Transverse colon (tissue), 4 donors: ENCODE measurements around the gene FBXO47. TPM values are rescaled to one million over a fixed set of nuclear protein-coding genes. Genes with fewer than 3 reads are reported as not detected.

ENCODE experiments used
- DNase-seq: peaks from one replicate; pipeline ENCODE4 v3.0.0-alpha.2; 2019
- H3K27ac ChIP-seq, 4 donors: fragments of 200-600 bp; sonication (generic); 2 replicates each; pipeline ENCODE4 v1.5.1; 2016 to 2018; ENCODE audit warnings: inconsistent platforms in 4 of 4
- H3K27me3 ChIP-seq: fragments of 200-600 bp; sonication (generic); 2 replicates; pipeline ENCODE4 v1.5.1; 2017; ENCODE audit warnings: inconsistent platforms
- H3K36me3 ChIP-seq, 4 donors: fragments of 200-600 bp; sonication (generic); 2 replicates each; pipeline ENCODE4 v1.5.1; 2017 to 2019; ENCODE audit warnings: inconsistent platforms in 4 of 4
- H3K4me1 ChIP-seq, 4 donors: fragments of 200-600 bp; sonication (generic); 2 replicates each; pipeline ENCODE4 v1.5.1; 2017 to 2020; ENCODE audit warnings: inconsistent platforms in 4 of 4
- H3K4me3 ChIP-seq, 4 donors: fragments of 200-600 bp; sonication (generic); 1 replicate in 1 of 4; 2 replicates in 3 of 4; pipeline versions ENCODE4 v1.5.1 to v1.6.1; 2017 to 2019; ENCODE audit warnings: inconsistent platforms in 4 of 4
- H3K9me3 ChIP-seq, 2 donors: fragments of 200-600 bp; sonication (generic); 2 replicates each; pipeline ENCODE4 v1.5.1; 2017 to 2019; ENCODE audit warnings: inconsistent platforms in 2 of 2
- CTCF ChIP-seq, 5 experiments: fragments of 200-600 bp in 3 of 5; fragments of 450-650 bp in 2 of 5; sonication (generic) in 3 of 5; IDR thresholded peaks; 1 replicate in 2 of 5; 2 replicates in 3 of 5; pipeline ENCODE4 v1.5.1; 2016 to 2017; ENCODE audit warnings: antibody characterized with exemption in 5 of 5, inconsistent platforms in 3 of 5, mild to moderate bottlenecking in 2 of 5, moderate library complexity in 1 of 5
- EP300 ChIP-seq: sonication (generic); formaldehyde crosslinking; IDR thresholded peaks from one replicate; pipeline ENCODE4 v1.6.1; 2017; ENCODE audit warnings: antibody characterized with exemption, low read depth
- POLR2A ChIP-seq: fragments of 450-650 bp; IDR thresholded peaks from one replicate; pipeline ENCODE4 v1.6.1; 2016; ENCODE audit warnings: antibody characterized with exemption, mild to moderate bottlenecking, moderate library complexity
- POLR2AphosphoS5 ChIP-seq, 3 donors: sonication (generic); formaldehyde crosslinking; IDR thresholded peaks; one replicate each; pipeline ENCODE4 v1.6.1; 2016; ENCODE audit warnings: antibody characterized with exemption in 3 of 3
- WGBS, 2 donors: methylation state at CpG; one replicate each; pipeline ENCODE4 v1.1.5; 2018; ENCODE audit warnings: low coverage in 1 of 2; 5-methylcytosine and 5-hydroxymethylcytosine counted together
- in situ Hi-C, 4 donors: fragments of 200-750 bp; cut with MboI; loops; one replicate each; pipeline versions ENCODE4 v1.15.0 to v1.15.1; 2017; ENCODE audit warnings: low sequenced_read_pairs in 3 of 4, low pct_ligation_motif_present in 1 of 4, low pct_unique_long_range_greater_than_20kb in 1 of 4
- intact Hi-C: fragments of 100-400 bp; cut with DNase I; formaldehyde crosslinking; loops from one replicate; pipeline ENCODE4 v1.15.1; 2023; ENCODE audit warnings: low total_unique reads
- total RNA-seq, 4 donors: library from RNA; depleted of rRNA; stranded (reverse); fragments of >200 nt; gene quantifications; one replicate each; pipeline ENCODE4 v1.1.0, GENCODE V29; 2016

FBXO47 gene
- total RNA-seq, result not detected

DNA sequence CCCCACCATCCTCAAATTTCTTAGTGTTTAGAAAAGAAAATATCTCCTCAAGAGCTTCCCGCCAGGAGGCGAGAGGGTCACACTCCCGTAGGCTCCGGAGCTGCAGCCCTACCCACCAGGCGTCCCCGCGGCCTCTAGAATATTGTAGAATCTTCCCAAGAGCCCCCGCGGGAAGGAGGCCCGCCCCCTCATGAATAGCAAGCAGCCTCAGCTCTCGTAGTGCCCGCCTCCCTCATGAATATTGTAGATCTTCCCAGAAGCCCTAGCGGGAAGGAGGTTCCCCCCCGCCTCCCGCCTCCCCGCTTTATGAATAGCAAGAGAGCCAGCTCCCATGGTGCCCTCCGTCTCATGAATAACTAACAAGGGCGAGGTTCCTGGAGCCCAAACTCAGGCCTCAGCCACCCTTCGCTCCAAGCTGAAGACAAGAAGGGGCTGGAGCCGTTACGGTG is at the start of gene FBXO47:
Gene FBXO47, minus strand, starts transcription at position 114 of the 449 bp plus-strand sequence. CDS start 4,378 bp downstream, outside the sequence.
- Histone ChIP-seq H3K4me1 (peaks cover 0 to 12% (median 3%) of the 10 kb centered on the region in 4 donors), H3K4me3 (peak within 1 kb of the TSS in 3 of 4 donors; percentile 8 to 39 (median 22)), H3K36me3 (no peaks in the 10 kb centered on the region), H3K9me3 (no peaks in the 10 kb centered on the region), H3K27me3 (no peaks in the 10 kb centered on the region), H3K27ac (peak within 1 kb of the TSS; percentile 56 to 71 (median 68))
- in situ Hi-C loops (no loop called here), intact Hi-C loops (no loop called here)
- 31% methylated on average over 21 of the region's 21 CpGs; no CpG with 5 or more reads in 1 of the 2 donors for WGBS, 2 donors
- DNase-seq, result peak; percentile 86
- TF ChIP-seq CTCF (IDR thresholded peaks at IDR 0.05) (peak in 2 of 5 experiments; percentile 25 to 32), POLR2A (peak; percentile 21), EP300 (no peak), POLR2AphosphoS5 (IDR thresholded peaks at IDR 0.05) (peak in 2 of 3 donors; percentile 31)

DNA sequence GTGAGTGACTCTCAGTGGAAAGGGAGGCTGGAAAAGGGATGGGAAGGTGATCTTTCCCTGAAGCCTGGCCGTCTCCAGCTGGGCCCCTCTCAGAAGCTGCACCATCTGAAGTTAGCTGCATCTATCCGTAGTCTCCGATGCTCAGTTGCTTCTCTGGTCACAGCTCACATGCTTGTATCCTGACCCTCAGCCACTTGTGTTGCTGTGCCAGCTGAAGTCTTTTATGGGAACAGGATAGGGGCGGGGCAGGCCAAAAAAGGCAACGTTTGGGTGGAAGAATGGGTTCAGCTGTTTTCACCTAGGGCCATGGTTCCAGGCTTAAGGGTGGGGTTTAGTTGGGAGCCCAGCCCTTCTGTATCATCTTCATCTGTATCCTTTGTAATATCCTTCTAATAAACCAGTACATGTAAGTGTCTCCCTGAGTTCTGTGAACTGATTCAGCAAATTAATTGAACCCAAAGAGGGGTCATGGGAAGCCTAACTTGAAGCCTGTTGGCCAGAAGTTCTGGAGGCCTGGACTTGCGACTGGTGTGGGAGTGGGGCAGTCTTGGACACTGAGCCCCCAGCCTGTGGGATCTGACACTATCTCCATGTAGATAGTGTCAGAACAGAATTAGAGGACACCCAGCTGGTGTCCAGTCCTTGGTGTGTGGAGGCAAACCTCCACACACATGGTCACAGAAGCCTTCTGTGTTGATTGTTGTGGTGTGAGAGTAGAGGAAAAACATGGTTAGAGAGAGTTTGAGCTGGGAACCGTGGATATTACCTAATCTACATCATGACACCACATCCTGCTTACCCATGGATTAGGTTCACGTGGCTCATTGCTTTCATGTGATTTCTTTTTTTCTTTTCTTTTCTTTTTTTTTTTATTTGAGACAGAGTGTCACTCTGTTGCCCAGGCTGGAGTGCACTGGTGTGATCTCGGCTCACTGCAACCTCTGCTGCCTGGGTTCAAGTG is 49.3 kb upstream of the FBXO47 start:
- no peaks in the 10 kb centered on the region for H3K36me3 ChIP-seq
- WGBS, 2 donors, result 40 to 67% methylated on average over 1 to 9 of the region's 9 CpGs
- no peaks in the 10 kb centered on the region for H3K9me3 ChIP-seq
- peaks cover 0 to 25% (median 1%) of the 10 kb centered on the region in 4 donors for H3K4me1 ChIP-seq
- intact Hi-C loops (no loop called here), in situ Hi-C loops (no loop called here)
- DNase-seq, result no peak
- H3K27me3 ChIP-seq, result no peaks in the 10 kb centered on the region
- no peak overlapping the region for H3K4me3 ChIP-seq
- TF ChIP-seq POLR2AphosphoS5 (IDR thresholded peaks at IDR 0.05), result no peak
- TF ChIP-seq CTCF (IDR thresholded peaks at IDR 0.05), result no peak
- no peak for TF ChIP-seq EP300
- no peak for TF ChIP-seq POLR2A
- peak overlapping the region in 1 of 4 donors; percentile 6 for H3K27ac ChIP-seq

DNA sequence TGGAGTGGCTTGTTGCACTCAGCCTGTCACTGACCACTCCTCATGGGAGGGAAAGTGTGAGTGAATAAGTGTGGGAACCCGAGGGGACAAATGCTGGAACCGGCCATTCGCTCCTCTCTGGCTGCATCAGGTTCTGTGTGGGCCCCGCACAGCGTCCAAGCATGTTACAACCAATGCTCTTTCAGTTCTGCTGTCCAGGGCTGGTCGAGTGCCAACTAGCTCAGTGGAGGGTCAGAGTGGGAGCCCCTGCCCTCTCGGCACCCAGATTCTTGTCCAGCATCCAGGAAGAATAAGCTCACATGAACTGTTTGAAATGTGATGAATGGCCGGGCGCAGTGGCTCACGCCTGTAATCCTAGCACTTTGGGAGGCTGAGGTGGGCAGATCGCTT is 48.3 kb upstream of the FBXO47 start:
- no peak overlapping the region for H3K4me3 ChIP-seq
- H3K27me3 ChIP-seq, result no peaks in the 10 kb centered on the region
- H3K4me1 ChIP-seq, result peaks cover 0 to 25% (median 1%) of the 10 kb centered on the region in 4 donors
- no peak overlapping the region for H3K27ac ChIP-seq
- H3K9me3 ChIP-seq, result no peaks in the 10 kb centered on the region
- intact Hi-C loops, result no loop called here
- in situ Hi-C loops, result no loop called here
- H3K36me3 ChIP-seq, result no peaks in the 10 kb centered on the region
- DNase-seq, result no peak
- 82 to 95% methylated on average over 4 to 11 of the region's 11 CpGs for WGBS, 2 donors
- TF ChIP-seq POLR2AphosphoS5 (IDR thresholded peaks at IDR 0.05), result no peak
- TF ChIP-seq POLR2A, result no peak
- no peak for TF ChIP-seq CTCF (IDR thresholded peaks at IDR 0.05)
- TF ChIP-seq EP300, result no peak

DNA sequence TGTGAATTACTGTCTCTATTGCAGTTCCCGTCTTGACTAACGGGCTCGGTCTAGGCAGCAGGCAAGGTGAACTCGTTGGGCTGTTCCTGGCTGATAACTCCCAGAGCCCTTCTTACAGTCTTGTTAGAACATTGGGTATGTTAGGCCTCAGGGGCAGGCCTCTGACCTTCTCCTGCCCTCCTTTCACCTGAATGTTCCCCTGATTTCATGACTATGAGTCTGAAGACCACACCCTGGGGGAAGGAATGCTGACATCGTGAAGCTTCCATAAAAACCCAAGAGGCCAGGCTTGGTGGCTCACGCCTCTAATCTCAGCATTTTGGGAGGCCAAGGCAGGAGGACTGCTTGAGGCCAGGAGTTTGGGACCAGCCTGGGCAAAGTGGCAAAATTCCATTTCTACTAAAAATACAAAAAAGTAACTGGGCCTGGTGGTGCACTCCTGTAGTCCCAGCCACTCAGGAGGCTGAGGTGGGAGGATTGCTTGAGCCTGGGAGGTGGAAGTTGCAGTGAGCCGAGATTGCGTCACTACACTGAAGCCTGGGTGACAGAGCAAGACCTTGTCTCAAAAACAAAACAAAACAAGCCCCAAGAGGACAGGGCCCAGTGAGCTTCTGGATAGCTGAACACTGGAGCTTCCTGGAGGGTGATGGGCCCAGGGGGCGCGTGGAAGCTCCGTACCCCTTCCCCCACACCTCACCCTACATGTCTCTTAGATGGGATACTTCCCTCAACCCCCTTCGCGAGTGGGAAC is 47.8 kb upstream of the FBXO47 start:
- 85% methylated on average over 13 of the region's 13 CpGs; no CpG with 5 or more reads in 1 of the 2 donors for WGBS, 2 donors
- no peak for DNase-seq
- no peaks in the 10 kb centered on the region for H3K36me3 ChIP-seq
- H3K27ac ChIP-seq, result peak overlapping the region in 1 of 4 donors; percentile 21
- TF ChIP-seq POLR2AphosphoS5 (IDR thresholded peaks at IDR 0.05) (no peak), POLR2A (no peak), EP300 (no peak), CTCF (IDR thresholded peaks at IDR 0.05) (no peak)
- H3K9me3 ChIP-seq, result no peaks in the 10 kb centered on the region
- H3K4me3 ChIP-seq, result no peak overlapping the region
- H3K4me1 ChIP-seq, result peaks cover 0 to 25% (median 1%) of the 10 kb centered on the region in 4 donors
- H3K27me3 ChIP-seq, result no peaks in the 10 kb centered on the region
- in situ Hi-C loops, result no loop called here
- intact Hi-C loops, result no loop called here
